HepG2 (cell line): ENCODE results near the gene SCML1. TPM values are rescaled to one million over a fixed set of nuclear protein-coding genes. Genes with fewer than 3 reads are reported as not detected.

Experiments
- ARID3A ChIP-seq: IDR thresholded peaks from 2 replicates; pipeline ENCODE4 v1.6.1; 2012; ENCODE audit warnings: low read depth, low read length, improper control_type of control experiment
- ATM ChIP-seq: fragments of 450-650 bp; IDR thresholded peaks from 2 replicates; pipeline ENCODE4 v1.7.1; 2017; ENCODE audit warnings: mild to moderate bottlenecking, borderline replicate concordance
- CBX1 ChIP-seq: IDR thresholded peaks from one replicate; pipeline ENCODE4 v1.6.1; 2016; ENCODE audit warnings: antibody characterized with exemption, low read depth
- CCAR2 ChIP-seq: fragments of 200-400 bp; formaldehyde crosslinking; optimal IDR thresholded peaks from 2 replicates; pipeline ENCODE3; 2018; ENCODE audit warnings: low read depth, mild to moderate bottlenecking, low read length, moderate library complexity
- CEBPZ ChIP-seq: IDR thresholded peaks from 2 replicates; pipeline ENCODE4 v1.6.1; 2012; ENCODE audit warnings: low read length, improper control_type of control experiment
- CENPBD1 ChIP-seq: sonication (generic); formaldehyde crosslinking; IDR thresholded peaks from 2 replicates; pipeline ENCODE4 v1.8.0; 2022; ENCODE audit warnings: missing genetic modification reagents, low read depth, mild to moderate bottlenecking, borderline replicate concordance
- FOXJ3 ChIP-seq: sonication (generic); formaldehyde crosslinking; IDR thresholded peaks from 2 replicates; pipeline ENCODE4 v1.4.0; 2020; ENCODE audit warnings: missing genetic modification reagents, mild to moderate bottlenecking, borderline replicate concordance
- HNF4A ChIP-seq: sonication (generic); formaldehyde crosslinking; IDR thresholded peaks from 2 replicates; pipeline ENCODE4 v1.4.0; 2020; ENCODE audit warnings: missing genetic modification reagents
- MEIS2 ChIP-seq: sonication (generic); formaldehyde crosslinking; IDR thresholded peaks from 2 replicates; pipeline ENCODE4 v1.9.0; 2021; ENCODE audit warnings: mild to moderate bottlenecking, missing genetic modification reagents
- MIXL1 ChIP-seq: IDR thresholded peaks from 2 replicates; pipeline ENCODE4 v1.6.1; 2016
- MTERF4 ChIP-seq: sonication (generic); formaldehyde crosslinking; IDR thresholded peaks from 2 replicates; pipeline ENCODE4 v1.8.0; 2023; ENCODE audit warnings: mild to moderate bottlenecking, missing genetic modification reagents
- MXD1 ChIP-seq: sonication (generic); formaldehyde crosslinking; IDR thresholded peaks from 2 replicates; pipeline ENCODE4 v1.4.0; 2020; ENCODE audit warnings: mild to moderate bottlenecking, missing genetic modification reagents
- NR1H2 ChIP-seq: sonication (generic); formaldehyde crosslinking; IDR thresholded peaks from 2 replicates; pipeline ENCODE4 v1.8.1; 2022; ENCODE audit warnings: low read depth, missing genetic modification reagents, borderline replicate concordance
- RAD21 ChIP-seq: fragments of 450-650 bp; formaldehyde crosslinking; IDR thresholded peaks from 2 replicates; pipeline ENCODE4 v1.5.0; 2020; ENCODE audit warnings: mild to moderate bottlenecking
- SP5 ChIP-seq: IDR thresholded peaks from 2 replicates; pipeline ENCODE4 v1.6.1; 2016; ENCODE audit warnings: low read depth, borderline replicate concordance
- TRIM22 ChIP-seq: fragments of 450-650 bp; IDR thresholded peaks from 2 replicates; pipeline ENCODE4 v1.6.1; 2017
- ZNF232 ChIP-seq: sonication (generic); formaldehyde crosslinking; IDR thresholded peaks from 2 replicates; pipeline ENCODE4 v1.4.0; 2020; ENCODE audit warnings: missing genetic modification reagents, borderline replicate concordance
- ZNF850 ChIP-seq: sonication (generic); formaldehyde crosslinking; conservative IDR thresholded peaks from 2 replicates; pipeline ENCODE4 v1.9.0; 2021; ENCODE audit warnings: mild to moderate bottlenecking, missing genetic modification reagents
- ZSCAN21 ChIP-seq: sonication (generic); formaldehyde crosslinking; IDR thresholded peaks from 2 replicates; pipeline ENCODE4 v1.8.0; 2022; ENCODE audit warnings: mild to moderate bottlenecking, missing genetic modification reagents, moderate library complexity, borderline replicate concordance
- polyA plus RNA-seq, 8 experiments: library from polyadenylated mRNA; depleted of rRNA in 3 of 8; stranded (reverse) in 7 of 8; unstranded in 1 of 8; fragments of >200 nt; fragmentation: Illumina TruSeq in 4 of 8; extraction: Trizol in 4 of 8; gene quantifications; 2 replicates each; pipeline versions ENCODE4 v1.2.1 to v1.2.3, GENCODE V29; 2011 to 2016; ENCODE audit warnings: low read depth in 4 of 8, missing spikeins in 1 of 8, mixed read lengths in 1 of 8; ENCODE audit not compliant: insufficient read depth in 1 of 8
- total RNA-seq, 5 experiments: library from RNA; depleted of rRNA; stranded (reverse); fragments of >200 nt; fragmentation: Illumina TruSeq; extraction: Trizol; gene quantifications; 2 replicates each; pipeline ENCODE4 v1.2.3, GENCODE V29; 2016; ENCODE audit warnings: low read depth in 1 of 5

SCML1 gene
- total and polyA plus RNA-seq, 2 of the 13 experiments (the other 11 are each of a cell fraction or from before 2014, with no cell fraction given), result 24.2 to 129 TPM

- TF ChIP-seq MTERF4 (CRISPR knock-in tag) (no peak), ZNF232 (CRISPR knock-in tag) (no peak), SP5 (CRISPR knock-in tag) (no peak), HNF4A (no peak), RAD21 (CRISPR knock-in tag) (0 out of 2 replicates have a peak, but pooled peaks have one; percentile 27), MEIS2 (CRISPR knock-in tag) (no peak), MXD1 (CRISPR knock-in tag) (no peak), ATM (no peak), TRIM22 (no peak), ZNF850 (CRISPR knock-in tag) (no peak), NR1H2 (CRISPR knock-in tag) (no peak), ZSCAN21 (CRISPR knock-in tag) (no peak), FOXJ3 (CRISPR knock-in tag) (no peak), CBX1 (no peak), MIXL1 (CRISPR knock-in tag) (no peak), CEBPZ (no peak), ARID3A (0 out of 2 replicates have a peak, but pooled peaks have one; percentile 17), CCAR2 (no peak), CENPBD1 (CRISPR knock-in tag) (no peak)
Measured at GRCh38 chrX:17697191-17697590, 40.1 kb upstream of the SCML1 start (continued).
